Caco-2 (cell line): ENCODE data around the gene PARD3. TPM values are rescaled to one million over a fixed set of nuclear protein-coding genes. Genes with fewer than 3 reads are reported as not detected.
A peak's percentile ranks its signal among the peaks of the same experiment; 100 is the strongest.

Experiments
- BruUV-seq: library from RNA; stranded (reverse); fragments of 400-500 nt; replicated peaks from 2 replicates; lab custom pipeline; 2021; lab: Mats Ljungman, UMichigan
- CTCF ChIA-PET: fragments of 300-600 bp; sonication (Branson Sonifier 250); formaldehyde crosslinking; loops from one replicate; lab custom pipeline; 2022; ENCODE audit warnings: antibody characterized with exemption; lab: Charles Lee
- POLR2A ChIA-PET: fragments of 300-600 bp; sonication (Branson Sonifier 250); formaldehyde crosslinking; loops from one replicate; lab custom pipeline; 2022; ENCODE audit warnings: antibody characterized with exemption; lab: Charles Lee
- DNase-seq, 2 experiments: peaks; one replicate each; pipeline versions ENCODE4 v3.0.0 to v3.0.0-alpha.2; 2020 to 2022
- H3K27me3 ChIP-seq: replicated peaks from 2 replicates; pipeline ENCODE4 v1.6.0; 2011; ENCODE audit warnings: low read length; ENCODE audit not compliant: control insufficient read depth, insufficient read depth
- H3K36me3 ChIP-seq: 2 replicates; pipeline ENCODE4 v1.5.1; 2011; ENCODE audit warnings: low read length; ENCODE audit not compliant: control insufficient read depth, insufficient read depth
- H3K4me1 ChIP-seq: fragments of 250-450 bp; sonication (Bioruptor Pico); 2 replicates; pipeline ENCODE4 v1.5.1; 2020; ENCODE audit warnings: mild to moderate bottlenecking
- H3K4me3 ChIP-seq: 2 replicates; pipeline ENCODE4 v1.5.1; 2011; ENCODE audit warnings: low read depth, mild to moderate bottlenecking, control low read depth, low read length
- H3K9me3 ChIP-seq: fragments of 250-450 bp; sonication (Bioruptor Pico); 2 replicates; pipeline ENCODE4 v1.5.1; 2020; ENCODE audit warnings: mild to moderate bottlenecking, moderate library complexity
- H3K27ac Mint-ChIP-seq: one replicate; pipeline ENCODE4 v1.8.0; 2022; ENCODE audit warnings: mixed read lengths; ENCODE audit not compliant: unreplicated experiment
- H3K27me3 Mint-ChIP-seq: one replicate; pipeline ENCODE4 v1.8.0; 2022; ENCODE audit warnings: mixed read lengths; ENCODE audit not compliant: insufficient read depth, unreplicated experiment
- H3K36me3 Mint-ChIP-seq: one replicate; pipeline ENCODE4 v1.8.0; 2022; ENCODE audit warnings: mild to moderate bottlenecking, mixed read lengths; ENCODE audit not compliant: insufficient read depth, unreplicated experiment
- H3K4me1 Mint-ChIP-seq: one replicate; pipeline ENCODE4 v1.8.0; 2022; ENCODE audit warnings: low read depth, mixed read lengths; ENCODE audit not compliant: unreplicated experiment
- H3K4me3 Mint-ChIP-seq: one replicate; pipeline ENCODE4 v1.8.0; 2022; ENCODE audit warnings: mild to moderate bottlenecking, moderate library complexity, mixed read lengths; ENCODE audit not compliant: unreplicated experiment
- H3K9me3 Mint-ChIP-seq: one replicate; pipeline ENCODE4 v1.8.0; 2022; ENCODE audit warnings: mixed read lengths; ENCODE audit not compliant: unreplicated experiment
- CTCF ChIP-seq, 2 experiments: fragments of 200-600 bp in 1 of 2; IDR thresholded peaks; 1 replicate in 1 of 2; 2 replicates in 1 of 2; pipeline versions ENCODE4 v1.5.1 to v1.8.0; 2011 to 2022; ENCODE audit warnings: antibody characterized with exemption in 1 of 2, control low read depth in 1 of 2, inconsistent platforms in 1 of 2, low read depth in 1 of 2, low read length in 1 of 2, mild to moderate bottlenecking in 1 of 2, moderate library complexity in 1 of 2; ENCODE audit not compliant: insufficient read depth in 1 of 2, severe bottlenecking in 1 of 2, unreplicated experiment in 1 of 2
- intact Hi-C: fragments of 100-400 bp; cut with micrococcal nuclease; formaldehyde crosslinking; loops from one replicate; pipeline ENCODE4 v1.10.0; 2022; ENCODE audit not compliant: unreplicated experiment
- total RNA-seq: library from RNA; stranded (reverse); gene quantifications from 2 replicates; pipeline ENCODE4 v1.2.3, GENCODE V29; 2022

PARD3 gene
- total RNA-seq, 1 experiment from 2014 or later = 80.7 TPM

DNA sequence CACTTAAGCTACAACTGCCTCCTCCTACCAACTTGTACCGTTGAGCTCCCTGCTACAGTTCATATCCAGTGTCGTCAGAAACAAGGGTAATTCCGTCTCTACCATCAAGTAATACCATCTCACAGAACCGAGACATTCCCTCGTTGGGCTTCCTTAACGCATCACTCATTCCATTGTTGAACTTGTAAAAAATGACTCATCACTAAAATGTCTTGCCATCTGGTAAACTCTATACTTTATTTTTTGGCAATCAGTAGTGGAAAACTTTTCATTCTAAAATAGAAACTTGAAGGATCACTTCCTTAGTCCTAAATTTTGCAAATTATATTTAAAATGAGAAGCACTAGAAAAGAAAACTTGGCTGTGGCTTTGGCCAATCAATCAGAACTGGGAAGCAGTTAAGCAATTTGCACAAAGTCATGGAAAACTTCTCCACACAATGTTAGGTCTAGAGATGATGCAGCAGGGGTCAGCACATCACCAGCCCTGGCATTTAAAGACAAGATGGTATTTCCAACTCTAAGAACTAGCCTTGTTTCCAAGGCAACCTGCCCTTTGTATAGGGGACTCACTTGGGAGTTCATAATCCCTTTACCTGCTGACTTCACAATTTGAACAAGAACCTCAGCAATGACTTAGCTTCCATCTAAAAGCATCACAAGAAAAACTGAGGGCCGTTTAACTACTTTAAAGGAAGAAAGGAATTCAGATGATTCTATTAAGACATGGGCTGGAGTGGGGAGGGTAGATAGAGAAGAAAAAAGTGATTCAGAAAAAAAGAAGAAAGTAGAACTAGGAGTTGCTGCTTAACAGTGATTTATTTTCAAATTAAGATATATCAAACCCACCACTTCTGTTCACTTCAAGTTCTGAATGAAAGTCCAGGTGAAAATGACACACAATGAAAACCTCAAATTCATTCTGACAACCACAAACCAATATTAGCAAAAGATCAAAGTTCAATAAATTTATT is 288.1 kb downstream of the PARD3 start:
- Mint-ChIP-seq H3K4me1 (peaks cover 28% of the 10 kb centered on the region), H3K9me3 (peaks cover 15% of the 10 kb centered on the region), H3K4me3 (no peak overlapping the region), H3K36me3 (peaks cover 6% of the 10 kb centered on the region), H3K27ac (no peak overlapping the region), H3K27me3 (no peaks in the 10 kb centered on the region)
- peak in 1 of 2 experiments; percentile 20 for DNase-seq
- CTCF ChIA-PET = interaction anchor here (1.2 kb wide), 1 partner anchor 111 kb away, joined by 5 read pairs; no protein-coding TSS in a partner anchor
- intact Hi-C loops = no loop called here
- H3K4me3 ChIP-seq = no peak overlapping the region
- BruUV-seq = no TSS peak
- H3K9me3 ChIP-seq = peaks cover 5% of the 10 kb centered on the region; the same call in 1 of the 2 replicates
- no peaks in the 10 kb centered on the region for H3K36me3 ChIP-seq
- POLR2A ChIA-PET = no interaction called here
- peaks cover 31% of the 10 kb centered on the region for H3K4me1 ChIP-seq
- no peaks in the 10 kb centered on the region for H3K27me3 ChIP-seq
- TF ChIP-seq CTCF (IDR thresholded peaks at IDR 0.05; ENCODE audit: insufficient read depth in 1 of 2, low read depth in 1 of 2, low read length in 1 of 2, severe bottlenecking in 1 of 2, unreplicated experiment in 1 of 2) = peak in 1 of 2 experiments; percentile 9

DNA sequence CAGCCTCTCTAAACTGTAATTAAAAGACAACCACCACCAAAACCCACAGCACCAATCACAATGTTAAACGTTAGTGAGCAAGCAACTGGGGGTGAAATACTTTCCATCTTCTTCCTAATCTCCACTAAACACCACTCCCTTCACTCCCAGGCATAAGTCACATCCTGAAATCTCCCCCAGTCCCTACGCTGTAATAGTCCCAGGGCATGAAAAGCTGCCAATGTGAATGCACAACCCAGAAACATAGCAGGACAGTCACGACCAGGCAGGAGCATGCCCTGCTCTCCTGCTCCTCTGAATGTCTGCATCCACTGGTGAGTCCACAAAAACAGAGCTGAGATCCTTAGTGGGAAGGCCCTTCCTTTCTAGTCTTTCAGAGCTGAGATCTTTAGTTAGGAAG is 288.9 kb downstream of the PARD3 start:
- no peak overlapping the region for H3K4me3 Mint-ChIP-seq
- peaks cover 29% of the 10 kb centered on the region for H3K4me1 ChIP-seq
- no peak overlapping the region for H3K4me3 ChIP-seq
- no peaks in the 10 kb centered on the region for H3K36me3 ChIP-seq
- ChIA-PET POLR2A (no interaction called here), CTCF (interaction anchor here (1.2 kb wide), 1 partner anchor 112 kb away, joined by 5 read pairs; no protein-coding TSS in a partner anchor)
- peaks cover 23% of the 10 kb centered on the region for H3K4me1 Mint-ChIP-seq
- no peak overlapping the region for H3K27ac Mint-ChIP-seq
- H3K27me3 Mint-ChIP-seq = no peaks in the 10 kb centered on the region
- H3K9me3 Mint-ChIP-seq = peaks cover 7% of the 10 kb centered on the region
- DNase-seq = no peak
- intact Hi-C loops = no loop called here
- no TSS peak for BruUV-seq
- no peak for TF ChIP-seq CTCF (IDR thresholded peaks at IDR 0.05; ENCODE audit: insufficient read depth in 1 of 2, low read depth in 1 of 2, low read length in 1 of 2, severe bottlenecking in 1 of 2, unreplicated experiment in 1 of 2)
- H3K9me3 ChIP-seq = 0 out of 2 replicates have a peak, but pooled peaks cover under 1% of the 10 kb centered on the region
- H3K27me3 ChIP-seq = no peaks in the 10 kb centered on the region
- no peaks in the 10 kb centered on the region for H3K36me3 Mint-ChIP-seq

- Mint-ChIP-seq H3K27me3 (no peaks in the 10 kb centered on the region), H3K4me1 (peaks cover 18% of the 10 kb centered on the region), H3K4me3 (no peak overlapping the region), H3K27ac (no peak overlapping the region), H3K36me3 (no peaks in the 10 kb centered on the region), H3K9me3 (no peaks in the 10 kb centered on the region)
- CTCF ChIA-PET = no interaction called here
- POLR2A ChIA-PET = no interaction called here
- H3K4me3 ChIP-seq = no peak overlapping the region
- H3K9me3 ChIP-seq = no peaks in the 10 kb centered on the region
- no TSS peak for BruUV-seq
- no peaks in the 10 kb centered on the region for H3K36me3 ChIP-seq
- intact Hi-C loops = no loop called here
- no peak for DNase-seq
- H3K27me3 ChIP-seq = no peaks in the 10 kb centered on the region
- no peak for TF ChIP-seq CTCF (IDR thresholded peaks at IDR 0.05; ENCODE audit: insufficient read depth in 1 of 2, low read depth in 1 of 2, low read length in 1 of 2, severe bottlenecking in 1 of 2, unreplicated experiment in 1 of 2)
- H3K4me1 ChIP-seq = peaks cover 29% of the 10 kb centered on the region
Observed at GRCh38 chr10:34524369-34525091, 290.6 kb downstream of the PARD3 start.
